GM12878 (cell line): ENCODE data around the gene PARVA. TPM values are rescaled to one million over a fixed set of nuclear protein-coding genes. Genes with fewer than 3 reads are reported as not detected.
A peak's percentile ranks its signal among the peaks of the same experiment; 100 is the strongest.

Experiments used
- ATAC-seq: fragments of 200-7000 bp; cut with Tn5 transposase; 3 replicates; pipeline ENCODE4 v1.9.1; 2020; ENCODE audit warnings: mild to moderate bottlenecking, moderate library complexity
- BruUV-seq: library from RNA; stranded (reverse); fragments of 400-500 nt; replicated peaks from 2 replicates; lab custom pipeline; 2021; lab: Mats Ljungman, UMichigan
- CTCF ChIA-PET: fragments of 300-600 bp; sonication (Branson Sonifier 250); formaldehyde crosslinking; extraction: SDS; loops from one replicate; lab custom pipeline; 2021; ENCODE audit warnings: inconsistent platforms; lab: Yijun Ruan, JAX
- POLR2A ChIA-PET: fragments of 350-600 bp; formaldehyde crosslinking; extraction: SDS; loops from one replicate; lab custom pipeline; 2021; ENCODE audit warnings: inconsistent platforms; lab: Charles Lee
- RAD21 ChIA-PET: fragments of 300-600 bp; sonication (Branson Sonifier 250); formaldehyde crosslinking; loops from one replicate; lab custom pipeline; 2023; ENCODE audit warnings: antibody characterized with exemption; ENCODE audit not compliant: unreplicated experiment; lab: Charles Lee
- SMC1A ChIA-PET: fragments of 300-600 bp; sonication (Branson Sonifier 250); formaldehyde crosslinking; loops from one replicate; lab custom pipeline; 2023; ENCODE audit not compliant: unreplicated experiment, uncharacterized antibody; lab: Charles Lee
- DNase-seq: peaks from one replicate; pipeline ENCODE4 v3.0.0-alpha.2; 2011; ENCODE audit warnings: low read depth, low spot score
- FAIRE-seq: peaks from 3 replicates; lab custom pipeline; 2011; peaks lifted over from hg19 to GRCh38; lab: Jason Lieb, UNC
- H2AFZ ChIP-seq: 2 replicates; pipeline ENCODE4 v1.6.0; 2011; ENCODE audit warnings: low read depth, low read length, control low read depth; ENCODE audit not compliant: control insufficient read depth
- H3K27ac ChIP-seq: 2 replicates; pipeline ENCODE4 v1.5.1; 2011; ENCODE audit warnings: control low read depth; ENCODE audit not compliant: control insufficient read depth, insufficient read depth
- H3K27me3 ChIP-seq, 2 experiments: replicated peaks in 1 of 2; 2 replicates each; pipeline versions ENCODE4 v1.6.0 to v1.6.1; 2011; ENCODE audit warnings: low read length in 1 of 2; ENCODE audit not compliant: control insufficient read depth in 2 of 2, insufficient read depth in 2 of 2
- H3K36me3 ChIP-seq, 2 experiments: 2 replicates each; pipeline ENCODE4 v1.5.1; 2011; ENCODE audit warnings: low read length in 1 of 2; ENCODE audit not compliant: control insufficient read depth in 2 of 2, insufficient read depth in 2 of 2
- H3K4me1 ChIP-seq: 2 replicates; pipeline ENCODE4 v1.6.1; 2011; ENCODE audit warnings: mild to moderate bottlenecking, low read length, moderate library complexity, mixed read lengths; ENCODE audit not compliant: control insufficient read depth, insufficient read depth
- H3K4me2 ChIP-seq: 2 replicates; pipeline ENCODE4 v1.6.0; 2011; ENCODE audit warnings: control low read depth; ENCODE audit not compliant: control insufficient read depth, insufficient read depth
- H3K4me3 ChIP-seq: fragments of 200-600 bp; sonication (generic); 2 replicates; pipeline ENCODE4 v1.5.1; 2016
- H3K79me2 ChIP-seq: 2 replicates; pipeline ENCODE4 v1.6.0; 2011; ENCODE audit warnings: low read length; ENCODE audit not compliant: control insufficient read depth, insufficient read depth
- H3K9ac ChIP-seq: 2 replicates; pipeline ENCODE4 v1.8.0; 2011; ENCODE audit warnings: low read length, control low read depth, mixed read lengths; ENCODE audit not compliant: control insufficient read depth, insufficient read depth
- H3K9me3 ChIP-seq: replicated peaks from 3 replicates; pipeline ENCODE4 v1.5.1; 2011; ENCODE audit warnings: mild to moderate bottlenecking, low read length; ENCODE audit not compliant: control insufficient read depth, insufficient read depth
- H4K20me1 ChIP-seq: 2 replicates; pipeline ENCODE4 v1.6.0; 2011; ENCODE audit not compliant: control insufficient read depth, insufficient read depth
- BHLHE40 ChIP-seq, 2 experiments: fragments of 450-650 bp in 1 of 2; IDR thresholded peaks; 2 replicates each; pipeline ENCODE4 v1.6.1; 2011 to 2017; ENCODE audit warnings: low read depth in 2 of 2, borderline replicate concordance in 1 of 2, improper control_type of control experiment in 1 of 2, low read length in 1 of 2, mild to moderate bottlenecking in 1 of 2
- CEBPB ChIP-seq, 2 experiments: fragments of 150-350 bp in 1 of 2; IDR thresholded peaks; 2 replicates each; pipeline ENCODE4 v1.6.1; 2012 to 2014; ENCODE audit warnings: low read depth in 2 of 2, low read length in 2 of 2, borderline replicate concordance in 1 of 2, inconsistent platforms in 1 of 2
- E2F8 ChIP-seq: fragments of 450-650 bp; IDR thresholded peaks from 2 replicates; pipeline ENCODE4 v1.6.1; 2018; ENCODE audit warnings: mild to moderate bottlenecking, low read depth, moderate library complexity; ENCODE audit not compliant: partially characterized antibody
- ETV6 ChIP-seq, 2 experiments: fragments of 450-650 bp in 1 of 2; IDR thresholded peaks in 1 of 2; conservative IDR thresholded peaks in 1 of 2; 2 replicates each; pipeline ENCODE4 v1.6.1; 2014; ENCODE audit warnings: antibody characterized with exemption in 1 of 2, borderline replicate concordance in 1 of 2, low read depth in 1 of 2, mild to moderate bottlenecking in 1 of 2, moderate library complexity in 1 of 2
- FOXM1 ChIP-seq: IDR thresholded peaks from 2 replicates; pipeline ENCODE4 v1.6.1; 2012; ENCODE audit warnings: low read depth, mild to moderate bottlenecking, inconsistent platforms, low read length, moderate library complexity
- HDGF ChIP-seq: fragments of 450-650 bp; IDR thresholded peaks from 2 replicates; pipeline ENCODE4 v1.6.1; 2016; ENCODE audit warnings: antibody characterized with exemption
- IKZF2 ChIP-seq, 2 experiments: fragments of 450-650 bp; IDR thresholded peaks; 2 replicates each; pipeline ENCODE4 v1.6.1; 2017; ENCODE audit warnings: mild to moderate bottlenecking in 2 of 2, moderate library complexity in 2 of 2
- MYB ChIP-seq: fragments of 150-350 bp; IDR thresholded peaks from 2 replicates; pipeline ENCODE4 v1.6.1; 2014; ENCODE audit warnings: mild to moderate bottlenecking, low read depth, low read length, borderline replicate concordance
- NFYB ChIP-seq: IDR thresholded peaks from 2 replicates; pipeline ENCODE4 v1.6.1; 2011; ENCODE audit warnings: low read depth, mild to moderate bottlenecking, low read length, improper control_type of control experiment, moderate library complexity; ENCODE audit not compliant: insufficient read depth
- POLR2AphosphoS2 ChIP-seq: IDR thresholded peaks from 2 replicates; pipeline ENCODE4 v1.6.1; 2011; ENCODE audit warnings: low read depth, mild to moderate bottlenecking, low read length, improper control_type of control experiment, moderate library complexity
- POLR2AphosphoS5 ChIP-seq: IDR thresholded peaks from 2 replicates; pipeline ENCODE4 v1.6.1; 2011; ENCODE audit warnings: mild to moderate bottlenecking, low read length, inconsistent platforms
- SKIL ChIP-seq: fragments of 450-650 bp; IDR thresholded peaks from 2 replicates; pipeline ENCODE4 v1.6.1; 2017; ENCODE audit warnings: mild to moderate bottlenecking, low read depth, inconsistent platforms; ENCODE audit not compliant: poor library complexity, severe bottlenecking
- WGBS: methylation state at CpG from one replicate; pipeline ENCODE4 v1.1.6; 2016; ENCODE audit warnings: low lambda C conversion rate; ENCODE audit not compliant: insufficient replicate concordance, insufficient coverage; ENCODE audit errors: missing lambda C conversion rate; 5-methylcytosine and 5-hydroxymethylcytosine counted together
- in situ Hi-C: fragments of 300-500 bp; cut with MboI; formaldehyde crosslinking; loops from 9 replicates; pipeline ENCODE4 v1.14.3; 2018; ENCODE audit warnings: mixed read lengths
- intact Hi-C: fragments of 100-400 bp; cut with micrococcal nuclease; formaldehyde crosslinking; loops from one replicate; pipeline ENCODE4 v1.14.2; 2022; ENCODE audit not compliant: unreplicated experiment
- polyA plus RNA-seq, 11 experiments: library from polyadenylated mRNA; depleted of rRNA in 4 of 11; unstranded in 6 of 11; stranded (reverse) in 5 of 11; fragments of >200 nt; fragmentation: Nextera tagmentation in 4 of 11; fragmentation: Illumina TruSeq in 1 of 11; extraction: Ambion mirVana in 4 of 11; extraction: Trizol in 1 of 11; gene quantifications; 1 replicate in 1 of 11; 2 replicates in 10 of 11; pipeline versions ENCODE4 v1.2.1 to v1.2.3, GENCODE V29; 2011 to 2016; ENCODE audit warnings: inconsistent platforms in 2 of 11, missing spikeins in 2 of 11, low read depth in 1 of 11
- total RNA-seq, 4 experiments: library from RNA; depleted of rRNA in 3 of 4; stranded (reverse); fragments of >200 nt in 3 of 4; fragmentation: Illumina TruSeq in 1 of 4; extraction: Trizol in 1 of 4; gene quantifications; 2 replicates each; pipeline versions ENCODE4 v1.2.1 to v1.2.3, GENCODE V29; 2013 to 2021

Gene PARVA
- total and polyA plus RNA-seq, 10 of the 15 experiments (the other 5 are each of a cell fraction or from before 2014, with no cell fraction given), result 0.01 to 0.44 (median 0.03) TPM; not detected in 7

- H3K9ac ChIP-seq, result no peak overlapping the region
- DNase-seq (no peak), FAIRE-seq (no peak), ATAC-seq (no peak)
- in situ Hi-C loops (no loop called here), intact Hi-C loops (no loop called here)
- H3K4me1 ChIP-seq, result no peaks in the 10 kb centered on the region
- H3K9me3 ChIP-seq, result no peaks in the 10 kb centered on the region
- CTCF ChIA-PET, result no interaction called here
- no TSS peak for BruUV-seq
- SMC1A ChIA-PET, result no interaction called here
- RAD21 ChIA-PET, result no interaction called here
- peaks cover 0 to 2% of the 10 kb centered on the region in 2 experiments; a peak in 1 of 4 replicates for H3K27me3 ChIP-seq
- POLR2A ChIA-PET, result no interaction called here
- 12% methylated on average over 4 of the region's 4 CpGs for WGBS
- no peaks in the 10 kb centered on the region for H3K36me3 ChIP-seq
- TF ChIP-seq FOXM1 (no peak), IKZF2 (IDR thresholded peaks at IDR 0.05) (no peak), CEBPB (IDR thresholded peaks at IDR 0.05; ENCODE audit: borderline replicate concordance in 1 of 2, low read depth in 2 of 2, low read length in 2 of 2) (no peak)
- H2AFZ ChIP-seq, result peak overlapping the region; percentile 6; the same call in 1 of the 2 replicates
- H4K20me1 ChIP-seq, result no peaks in the 10 kb centered on the region
- H3K79me2 ChIP-seq, result no peaks in the 10 kb centered on the region
- H3K4me2 ChIP-seq, result no peak overlapping the region
- no peak overlapping the region for H3K27ac ChIP-seq
- no peak overlapping the region for H3K4me3 ChIP-seq
These were observed 62.2 kb downstream of the PARVA start for GRCh38 chr11:12439615-12440014.

- no peaks in the 10 kb centered on the region for H3K9me3 ChIP-seq
- FAIRE-seq, result no peak
- no peaks in the 10 kb centered on the region for H3K36me3 ChIP-seq
- ChIA-PET SMC1A (no interaction called here), CTCF (no interaction called here), RAD21 (no interaction called here), POLR2A (no interaction called here)
- intact Hi-C loops (no loop called here), in situ Hi-C loops (no loop called here)
- WGBS, result 42% methylated on average over 4 of the region's 4 CpGs
- H3K4me3 ChIP-seq, result no peak overlapping the region
- no peak overlapping the region for H3K4me2 ChIP-seq
- H3K4me1 ChIP-seq, result no peaks in the 10 kb centered on the region
- no peaks in the 10 kb centered on the region for H3K79me2 ChIP-seq
- ATAC-seq, result no peak
- no peak overlapping the region for H2AFZ ChIP-seq
- no peak overlapping the region for H3K9ac ChIP-seq
- DNase-seq, result no peak
- H3K27me3 ChIP-seq, result peaks cover 0 to 2% of the 10 kb centered on the region in 2 experiments; a peak in 1 of 4 replicates
- no peaks in the 10 kb centered on the region for H4K20me1 ChIP-seq
- no TSS peak for BruUV-seq
- H3K27ac ChIP-seq, result no peak overlapping the region
- TF ChIP-seq POLR2AphosphoS5 (no peak), ETV6 (conservative IDR thresholded peaks at IDR 0.05 in 1 of 2, IDR thresholded peaks at IDR 0.05 in 1 of 2; ENCODE audit: borderline replicate concordance in 1 of 2, low read depth in 1 of 2) (no peak), POLR2AphosphoS2 (no peak), NFYB (no peak), SKIL (no peak), E2F8 (no peak), MYB (no peak), HDGF (no peak), BHLHE40 (IDR thresholded peaks at IDR 0.05; ENCODE audit: borderline replicate concordance in 1 of 2, low read depth in 2 of 2, low read length in 1 of 2) (no peak)
These were observed 63.2 kb downstream of the PARVA start for GRCh38 chr11:12440565-12440964.
